RWPE2 (cell line): ENCODE results near the gene RPL34.

Experiments
- ATAC-seq: fragments of 200-7000 bp; cut with Tn5 transposase; 3 replicates; pipeline ENCODE4 v1.9.1; 2021; ENCODE audit warnings: low read depth
- DNase-seq: peaks from one replicate; pipeline ENCODE4 v3.0.0-alpha.2; 2020; ENCODE audit warnings: low spot score
- H3K27ac ChIP-seq: fragments of 450-650 bp; 2 replicates; pipeline ENCODE4 v1.5.1; 2017; ENCODE audit warnings: mild to moderate bottlenecking; ENCODE audit not compliant: poor library complexity, severe bottlenecking
- H3K27me3 ChIP-seq: fragments of 250-450 bp; sonication (Bioruptor Pico); 2 replicates; pipeline ENCODE4 v1.5.1; 2021; ENCODE audit warnings: mild to moderate bottlenecking, moderate library complexity; ENCODE audit not compliant: insufficient read depth, poor library complexity, severe bottlenecking
- H3K36me3 ChIP-seq: fragments of 250-450 bp; sonication (Bioruptor Pico); 2 replicates; pipeline ENCODE4 v1.5.1; 2020; ENCODE audit warnings: low read depth, mild to moderate bottlenecking, moderate library complexity
- H3K4me1 ChIP-seq: fragments of 250-450 bp; sonication (Bioruptor Pico); 2 replicates; pipeline ENCODE4 v1.5.1; 2021; ENCODE audit warnings: mild to moderate bottlenecking, moderate library complexity; ENCODE audit not compliant: insufficient read depth, poor library complexity, severe bottlenecking
- H3K4me3 ChIP-seq: fragments of 250-450 bp; sonication (Bioruptor Pico); 2 replicates; pipeline ENCODE4 v1.5.1; 2021; ENCODE audit warnings: mild to moderate bottlenecking, moderate library complexity; ENCODE audit not compliant: severe bottlenecking
- H3K9me3 ChIP-seq: fragments of 250-450 bp; sonication (Bioruptor Pico); 2 replicates; pipeline ENCODE4 v1.5.1; 2021; ENCODE audit warnings: mild to moderate bottlenecking, moderate library complexity; ENCODE audit not compliant: severe bottlenecking
- CTCF ChIP-seq: fragments of 450-650 bp; IDR thresholded peaks from one replicate; pipeline ENCODE4 v1.5.1; 2017; ENCODE audit warnings: mild to moderate bottlenecking, moderate library complexity; ENCODE audit not compliant: poor library complexity, severe bottlenecking

The RPL34 gene

GRCh38 chr4:108649863-108650211 is 29.5 kb downstream of the RPL34 start:
- DNase-seq (no peak), ATAC-seq (peak; percentile 50)
- no peak for TF ChIP-seq CTCF
- Histone ChIP-seq H3K4me3 (peak overlapping the region; percentile 73), H3K27me3 (no peaks in the 10 kb centered on the region), H3K27ac (peak overlapping the region; percentile 41), H3K36me3 (peaks cover 27% of the 10 kb centered on the region), H3K4me1 (peaks cover 18% of the 10 kb centered on the region), H3K9me3 (no peaks in the 10 kb centered on the region)

- Histone ChIP-seq H3K4me3 (peak within 1 kb of the TSS; percentile 73), H3K4me1 (peaks cover 18% of the 10 kb centered on the region), H3K9me3 (no peaks in the 10 kb centered on the region), H3K27me3 (no peaks in the 10 kb centered on the region), H3K27ac (peak within 1 kb of the TSS; percentile 41), H3K36me3 (peaks cover 33% of the 10 kb centered on the region)
- no peak for TF ChIP-seq CTCF
- peak; percentile 84 for ATAC-seq
- DNase-seq, result peak; percentile 95
These were observed 30.0 kb downstream of the RPL34 start, which contains the start of gene OSTC for GRCh38 chr4:108650212-108651013. Gene OSTC (plus strand): TSS chr4:108650599. CDS start chr4:108650656, 57 bp downstream.

GRCh38 chr4:108651014-108651791 is 30.8 kb downstream of the RPL34 start:
- DNase-seq, result no peak
- no peak for TF ChIP-seq CTCF
- H3K4me3 ChIP-seq, result peak overlapping the region; percentile 73
- peaks cover 41% of the 10 kb centered on the region for H3K36me3 ChIP-seq
- peaks cover 18% of the 10 kb centered on the region for H3K4me1 ChIP-seq
- peak overlapping the region; percentile 41 for H3K27ac ChIP-seq
- peak; percentile 40; the same call in 1 of the 3 replicates for ATAC-seq
- H3K9me3 ChIP-seq, result no peaks in the 10 kb centered on the region
- no peaks in the 10 kb centered on the region for H3K27me3 ChIP-seq

GRCh38 chr4:108662629-108663028 is 42.3 kb downstream of the RPL34 start:
- no peaks in the 10 kb centered on the region for H3K9me3 ChIP-seq
- ATAC-seq (no peak), DNase-seq (no peak)
- H3K27ac ChIP-seq, result no peak overlapping the region
- H3K4me1 ChIP-seq, result no peaks in the 10 kb centered on the region
- H3K4me3 ChIP-seq, result no peak overlapping the region
- no peak for TF ChIP-seq CTCF
- H3K36me3 ChIP-seq, result peaks cover 92% of the 10 kb centered on the region
- no peaks in the 10 kb centered on the region for H3K27me3 ChIP-seq
